ENCODE results near the gene SLIT3.

SLIT3 gene

GRCh38 chr5:169290895-169291294, 10.0 kb downstream of the SLIT3 start:
- no peak overlapping the region for H3K27ac ChIP-seq
- TF ChIP-seq CTCF (conservative IDR thresholded peaks at IDR 0.05): no peak

DNA sequence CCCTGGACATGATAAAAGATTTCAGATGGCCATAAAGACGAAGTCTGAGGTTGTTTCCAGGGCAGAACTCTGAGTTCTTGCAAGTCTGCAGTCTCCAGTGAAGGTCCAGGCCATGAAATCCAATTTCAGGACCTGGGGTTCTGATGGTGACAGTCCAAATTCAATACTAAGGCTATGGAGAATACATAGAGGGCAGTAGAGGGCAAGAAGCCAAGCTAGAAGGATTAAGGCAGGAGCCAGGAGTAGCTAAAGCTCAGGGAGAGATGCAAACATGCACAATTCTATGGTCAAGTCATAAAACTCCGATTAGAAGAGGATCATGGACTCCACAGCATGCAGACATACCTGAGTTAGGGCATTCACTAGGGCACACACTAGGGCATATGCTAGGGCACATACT, 11.4 kb downstream of the SLIT3 start:
- no peak for TF ChIP-seq CTCF (conservative IDR thresholded peaks at IDR 0.05)
- H3K27ac ChIP-seq: no peak overlapping the region

GRCh38 chr5:169288066-169288930, 12.6 kb downstream of the SLIT3 start:
- no peak overlapping the region for H3K27ac ChIP-seq
- TF ChIP-seq CTCF (conservative IDR thresholded peaks at IDR 0.05): no peak

GRCh38 chr5:169287529-169287928, 13.4 kb downstream of the SLIT3 start:
- H3K27ac ChIP-seq: no peak overlapping the region
- TF ChIP-seq CTCF (conservative IDR thresholded peaks at IDR 0.05): no peak

GRCh38 chr5:169286572-169287300, 14.2 kb downstream of the SLIT3 start:
- TF ChIP-seq CTCF (conservative IDR thresholded peaks at IDR 0.05): no peak
- no peak overlapping the region for H3K27ac ChIP-seq

- H3K27ac ChIP-seq: no peak overlapping the region
- no peak for TF ChIP-seq CTCF (conservative IDR thresholded peaks at IDR 0.05)
Measured at GRCh38 chr5:169283887-169284286, 17.1 kb downstream of the SLIT3 start.

DNA sequence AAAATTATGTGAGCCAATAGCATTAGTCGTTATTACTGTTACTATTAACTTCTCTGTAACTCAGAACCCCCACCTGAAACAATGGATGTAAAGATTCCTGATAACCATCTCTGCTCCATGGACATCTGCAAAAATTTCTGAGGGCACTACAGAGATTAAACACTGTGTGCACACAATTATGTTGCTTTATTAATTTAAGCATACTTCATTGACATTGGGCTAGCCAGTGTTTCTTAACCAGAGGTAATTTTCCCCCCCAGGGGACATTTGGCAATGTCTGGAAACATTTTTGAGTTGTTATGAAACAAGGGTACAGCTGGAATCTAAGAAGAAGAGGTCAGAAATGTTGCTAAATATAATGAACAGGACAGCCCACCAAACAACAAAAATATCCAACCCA, 19.3 kb downstream of the SLIT3 start:
- H3K27ac ChIP-seq: no peak overlapping the region
- no peak for TF ChIP-seq CTCF (conservative IDR thresholded peaks at IDR 0.05)

Measured in VCaP (cell line).